GM18870 (cell line): ENCODE measurements around the gene ZCCHC24.

Experiments
- ATAC-seq: cut with Tn5 transposase; IDR thresholded peaks from one replicate; pipeline ENCODE4 v1.9.1; 2021; ENCODE audit warnings: moderate library complexity; ENCODE audit not compliant: unreplicated experiment

The ZCCHC24 gene

DNA sequence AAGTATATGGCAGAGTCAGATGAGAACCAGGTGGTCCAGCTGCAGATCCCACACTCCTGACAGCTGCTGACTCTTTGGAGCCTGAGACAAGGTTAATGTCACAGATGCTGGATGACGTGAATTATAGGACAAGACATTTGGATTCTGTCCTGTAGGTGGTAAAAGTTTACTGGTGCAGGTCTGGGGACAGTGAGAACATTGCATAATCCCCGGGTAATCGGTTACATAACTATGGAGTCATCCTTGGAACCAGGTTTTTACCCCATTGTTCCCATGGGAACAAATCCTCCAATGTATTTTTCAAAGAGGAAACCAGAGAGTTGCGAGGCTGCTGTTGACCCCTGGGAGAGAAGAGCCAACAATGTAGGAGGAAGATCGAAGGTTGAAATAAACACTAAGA lies 27.5 kb upstream of the ZCCHC24 start:
- ATAC-seq, result no peak

- ATAC-seq, result no peak
These were observed 27.0 kb upstream of the ZCCHC24 start for GRCh38 chr10:79472449-79472848.

GRCh38 chr10:79471776-79472175 lies 26.4 kb upstream of the ZCCHC24 start:
- ATAC-seq, result no peak

GRCh38 chr10:79470096-79470495 lies 24.7 kb upstream of the ZCCHC24 start:
- ATAC-seq, result no peak

GRCh38 chr10:79468841-79469585 lies 23.6 kb upstream of the ZCCHC24 start:
- ATAC-seq, result no peak

DNA sequence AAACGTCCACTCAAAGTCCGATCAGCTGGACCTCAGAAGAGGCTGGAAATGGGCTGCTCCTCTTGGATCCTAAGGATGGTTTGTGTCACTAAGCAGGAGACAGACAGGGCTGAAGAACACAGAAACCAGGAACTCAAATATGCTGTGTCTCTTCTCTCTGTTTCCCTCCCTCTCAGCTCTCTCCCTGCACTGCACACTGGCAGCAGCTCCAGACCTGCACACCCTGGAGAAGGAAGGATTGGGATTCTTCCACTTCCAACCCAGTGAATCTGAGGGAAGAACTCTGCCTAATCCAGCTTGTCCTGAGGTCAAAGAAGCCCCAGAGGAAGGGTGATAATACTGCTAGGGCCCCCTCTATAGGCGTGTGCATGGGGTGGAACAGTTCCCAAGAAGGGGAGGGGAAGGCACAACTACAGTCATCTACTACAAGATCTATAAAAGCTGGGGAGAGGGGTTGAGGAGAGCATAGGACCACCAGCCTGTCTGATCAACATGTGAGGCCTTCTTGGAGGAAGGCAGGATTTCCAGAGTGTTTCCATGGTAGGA lies 22.7 kb upstream of the ZCCHC24 start:
- no peak for ATAC-seq

DNA sequence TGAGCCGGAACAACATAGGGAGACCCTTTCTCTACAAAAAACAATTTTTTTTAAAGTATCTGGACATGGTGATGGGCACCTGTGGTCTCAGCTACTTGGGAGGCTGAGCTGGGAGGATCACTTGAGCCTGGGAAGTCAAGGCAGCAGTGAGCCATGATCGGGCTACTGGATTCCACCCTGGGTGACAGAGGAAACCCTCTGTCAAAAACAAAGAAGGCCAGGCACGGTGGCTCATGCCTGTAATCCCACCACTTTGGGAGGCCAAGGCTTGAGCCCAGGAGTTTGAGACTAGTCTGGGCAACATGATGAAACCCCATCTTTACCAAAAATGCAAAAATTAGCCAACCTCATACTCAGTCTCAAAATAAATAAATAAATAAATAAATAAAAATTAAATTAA lies 19.9 kb upstream of the ZCCHC24 start:
- ATAC-seq, result no peak

GRCh38 chr10:79463578-79464496 lies 18.4 kb upstream of the ZCCHC24 start:
- ATAC-seq, result no peak

GRCh38 chr10:79460687-79461086 lies 15.3 kb upstream of the ZCCHC24 start:
- ATAC-seq, result no peak

GRCh38 chr10:79459243-79459642 lies 13.8 kb upstream of the ZCCHC24 start:
- ATAC-seq, result no peak

GRCh38 chr10:79458483-79458882 lies 13.1 kb upstream of the ZCCHC24 start:
- no peak for ATAC-seq

GRCh38 chr10:79457256-79457785 lies 11.9 kb upstream of the ZCCHC24 start:
- ATAC-seq, result no peak

DNA sequence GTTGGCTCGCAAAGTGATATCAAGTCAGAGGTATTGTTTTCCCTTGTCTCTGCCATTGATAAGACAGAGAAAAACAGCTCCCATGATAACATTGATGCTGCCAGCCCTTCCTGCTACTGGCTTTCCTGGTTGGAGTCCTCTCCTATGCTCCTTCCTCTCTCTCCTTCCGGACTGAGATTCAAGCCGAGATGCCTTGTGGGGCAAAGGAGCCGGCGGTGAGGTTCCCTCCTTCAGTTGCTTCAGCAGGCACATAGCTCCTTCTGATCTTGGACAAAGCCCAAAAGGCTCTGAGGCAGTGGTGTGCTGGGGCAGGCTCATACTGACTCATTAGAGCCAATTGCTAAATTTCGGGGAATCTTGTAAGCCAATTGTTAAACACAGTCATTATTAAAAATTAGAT lies 8.8 kb upstream of the ZCCHC24 start:
- ATAC-seq, result no peak

DNA sequence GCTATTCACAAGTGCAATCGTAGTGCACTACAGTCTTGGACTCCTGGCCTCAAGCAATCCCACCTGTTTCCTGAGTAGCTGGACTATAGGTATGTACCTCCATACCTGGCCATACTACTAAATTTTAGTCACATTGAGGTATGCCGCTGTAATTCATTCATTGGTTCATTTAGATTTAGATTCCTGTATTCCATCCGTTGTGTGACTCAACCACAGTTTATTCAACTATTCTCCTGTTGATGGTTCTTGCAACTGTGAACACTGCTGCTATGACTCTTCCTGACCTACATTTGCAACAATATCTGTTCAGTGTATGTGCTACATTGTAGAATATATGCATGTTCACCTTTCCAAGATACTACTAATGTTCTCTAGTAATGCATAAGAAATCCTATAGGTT lies 8.0 kb upstream of the ZCCHC24 start:
- ATAC-seq, result no peak

- ATAC-seq, result no peak
These were observed 6.8 kb upstream of the ZCCHC24 start for GRCh38 chr10:79452174-79452611.

DNA sequence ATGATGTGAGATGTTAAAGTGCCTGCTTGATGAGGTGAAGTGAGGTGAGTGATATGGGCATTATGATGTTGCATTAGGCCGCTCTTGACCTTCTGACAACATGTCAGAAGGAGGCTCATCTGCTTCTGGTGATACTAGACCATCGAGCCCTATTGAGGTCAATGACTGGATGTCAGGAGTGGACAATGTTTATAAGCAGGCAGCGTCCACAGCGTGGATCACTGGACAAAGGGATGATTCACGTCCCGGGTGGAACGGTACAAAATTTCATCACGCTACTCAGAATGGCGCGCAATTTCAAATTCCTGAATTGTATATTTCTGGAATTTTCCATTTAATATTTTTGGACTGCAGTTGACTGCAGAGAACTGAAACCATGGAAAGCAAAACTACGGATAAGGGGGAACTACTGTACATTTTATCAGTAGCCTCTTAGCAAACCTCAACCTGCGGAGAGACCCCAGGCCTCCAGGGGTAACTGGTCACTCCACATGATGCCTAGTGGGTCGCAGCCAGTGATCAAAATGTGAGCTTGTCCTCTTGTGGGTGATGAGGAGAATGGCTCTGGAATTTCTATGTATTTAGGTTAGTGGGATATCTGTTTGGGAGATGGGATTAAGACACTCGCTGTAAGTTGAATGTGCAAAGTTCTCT lies 5.7 kb upstream of the ZCCHC24 start:
- no peak for ATAC-seq

GRCh38 chr10:79449181-79450146 lies 4.0 kb upstream of the ZCCHC24 start:
- no peak for ATAC-seq

DNA sequence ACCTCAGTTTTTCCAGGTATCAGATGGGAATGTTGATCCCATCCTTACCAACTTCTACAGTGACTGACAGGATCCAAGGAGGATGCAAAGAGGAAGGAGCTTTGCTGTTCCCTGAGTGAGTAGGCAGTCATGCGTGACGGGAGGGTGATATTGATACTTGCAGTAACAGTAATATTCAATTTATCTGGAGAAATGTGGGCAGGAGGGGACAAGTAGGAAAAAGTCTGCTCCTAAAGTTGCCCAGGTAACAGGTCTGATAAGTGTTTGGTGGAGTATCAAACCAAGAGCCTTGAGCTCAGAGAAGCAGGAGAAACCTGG lies 3.3 kb upstream of the ZCCHC24 start:
- no peak for ATAC-seq

DNA sequence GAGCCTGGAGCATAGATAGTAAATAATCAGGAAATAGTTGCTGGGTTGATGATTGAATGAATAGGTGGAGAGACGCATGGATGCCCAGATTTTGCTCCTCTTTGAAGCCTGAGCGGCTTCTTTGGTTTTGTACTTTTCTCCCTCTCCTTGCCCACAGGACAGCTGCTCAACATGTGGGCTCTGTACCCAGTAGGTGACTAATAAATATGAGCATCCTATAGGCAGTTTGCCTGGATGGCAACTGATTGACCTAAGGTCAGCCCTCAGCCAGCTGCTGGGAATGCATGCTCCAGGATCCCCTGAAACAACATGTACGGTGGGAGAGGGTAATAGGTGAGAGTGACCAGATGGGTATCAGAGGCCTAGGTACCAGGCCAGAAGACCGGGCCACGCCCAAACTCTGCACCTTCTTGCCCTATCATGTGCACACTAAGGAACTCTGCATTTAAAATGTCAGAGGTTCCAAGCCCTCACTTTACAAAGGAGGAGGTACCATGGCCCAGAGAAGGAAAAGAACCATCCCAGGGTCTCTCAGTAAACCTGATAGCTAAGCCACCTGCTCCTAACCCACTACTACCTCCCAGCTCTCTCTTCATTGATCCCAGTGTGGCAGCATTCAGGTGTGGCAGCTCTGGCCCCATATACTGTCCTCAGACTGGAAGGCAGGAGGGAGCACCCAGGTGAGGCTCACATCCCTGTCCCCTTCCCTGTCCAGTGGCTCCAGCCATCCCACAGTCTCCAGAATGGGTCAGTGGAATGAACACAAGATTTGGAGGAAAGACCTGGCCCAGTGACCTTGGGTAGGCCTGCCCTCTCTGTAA lies 2.7 kb upstream of the ZCCHC24 start:
- no peak for ATAC-seq
